Neuronal stem cell (in vitro differentiated cells): Measurements from ENCODE around the gene SERPINB5.
A peak's percentile ranks its signal among the peaks of the same experiment; 100 is the strongest.

Experiments used
- DNase-seq: peaks from one replicate; pipeline ENCODE4 v3.0.0-alpha.2; 2013; ENCODE audit warnings: low spot score
- H2AFZ ChIP-seq: one replicate; pipeline ENCODE4 v1.6.1; 2013; ENCODE audit warnings: mild to moderate bottlenecking, low read length, inconsistent platforms
- H2AK5ac ChIP-seq: 2 replicates; pipeline ENCODE4 v1.6.1; 2013; ENCODE audit warnings: low read depth, mild to moderate bottlenecking, inconsistent platforms, low read length, moderate library complexity, mixed read lengths
- H2BK120ac ChIP-seq: 2 replicates; pipeline ENCODE4 v1.6.1; 2013; ENCODE audit warnings: low read depth, mild to moderate bottlenecking, inconsistent platforms, low read length, moderate library complexity, mixed read lengths
- H2BK12ac ChIP-seq: one replicate; pipeline ENCODE4 v1.6.1; 2013; ENCODE audit warnings: low read length, inconsistent platforms
- H2BK15ac ChIP-seq: 2 replicates; pipeline ENCODE4 v1.6.1; 2013; ENCODE audit warnings: mild to moderate bottlenecking, low read length, inconsistent platforms, mixed read lengths
- H2BK5ac ChIP-seq: one replicate; pipeline ENCODE4 v1.6.1; 2013; ENCODE audit warnings: inconsistent platforms, mild to moderate bottlenecking, low read length, moderate library complexity
- H3K14ac ChIP-seq: one replicate; pipeline ENCODE4 v1.6.1; 2013; ENCODE audit warnings: low read length, inconsistent platforms
- H3K18ac ChIP-seq: 2 replicates; pipeline ENCODE4 v1.6.1; 2013; ENCODE audit warnings: low read length, inconsistent platforms
- H3K23ac ChIP-seq: 2 replicates; pipeline ENCODE4 v1.6.1; 2013; ENCODE audit warnings: low read depth, mild to moderate bottlenecking, mixed read lengths, low read length, inconsistent platforms; ENCODE audit not compliant: poor library complexity
- H3K27ac ChIP-seq: replicated peaks from 3 replicates; pipeline ENCODE4 v1.5.1; 2013; ENCODE audit warnings: low read length, inconsistent platforms
- H3K27me3 ChIP-seq, 3 experiments: 2 replicates each; pipeline ENCODE4 v1.6.1; 2013; ENCODE audit warnings: low read length in 3 of 3, mild to moderate bottlenecking in 2 of 3, inconsistent platforms in 1 of 3, low read depth in 1 of 3, mixed read lengths in 1 of 3, moderate library complexity in 1 of 3; ENCODE audit not compliant: control insufficient read depth in 3 of 3, insufficient read depth in 3 of 3
- H3K36me3 ChIP-seq, 2 donors: replicated peaks in 1 of 2; 2 replicates each; pipeline ENCODE4 v1.6.1; 2013; ENCODE audit warnings: low read length in 2 of 2; ENCODE audit not compliant: control insufficient read depth in 2 of 2, insufficient read depth in 2 of 2
- H3K4ac ChIP-seq: 2 replicates; pipeline ENCODE4 v1.6.1; 2013; ENCODE audit warnings: inconsistent platforms, mild to moderate bottlenecking, low read length, moderate library complexity
- H3K4me1 ChIP-seq, 2 donors: 1 replicate in 1 of 2; 2 replicates in 1 of 2; pipeline ENCODE4 v1.6.1; 2013; ENCODE audit warnings: low read length in 2 of 2, low read depth in 1 of 2; ENCODE audit not compliant: control insufficient read depth in 2 of 2, insufficient read depth in 1 of 2
- H3K4me2 ChIP-seq: one replicate; pipeline ENCODE4 v1.6.1; 2013; ENCODE audit warnings: mild to moderate bottlenecking, low read length, inconsistent platforms; ENCODE audit not compliant: insufficient read depth, poor library complexity, severe bottlenecking
- H3K4me3 ChIP-seq, 2 donors: 2 replicates each; pipeline ENCODE4 v1.5.1; 2013; ENCODE audit warnings: low read length in 2 of 2, mild to moderate bottlenecking in 2 of 2, inconsistent platforms in 1 of 2, moderate library complexity in 1 of 2
- H3K79me1 ChIP-seq: one replicate; pipeline ENCODE4 v1.6.1; 2013; ENCODE audit warnings: low read depth, mild to moderate bottlenecking, inconsistent platforms, low read length, moderate library complexity
- H3K9ac ChIP-seq: one replicate; pipeline ENCODE4 v1.6.1; 2013; ENCODE audit warnings: mild to moderate bottlenecking, low read depth, low read length, inconsistent platforms; ENCODE audit not compliant: poor library complexity
- H3K9me3 ChIP-seq, 2 donors: replicated peaks in 1 of 2; 2 replicates each; pipeline versions ENCODE3 to v1.6.1; 2013; ENCODE audit warnings: low read length in 2 of 2, mild to moderate bottlenecking in 2 of 2, inconsistent platforms in 1 of 2, low read depth in 1 of 2, mixed read lengths in 1 of 2, moderate library complexity in 1 of 2; ENCODE audit not compliant: control insufficient read depth in 2 of 2, insufficient read depth in 1 of 2
- H4K8ac ChIP-seq: one replicate; pipeline ENCODE4 v1.6.1; 2013; ENCODE audit warnings: low read depth, mild to moderate bottlenecking, inconsistent platforms, low read length, moderate library complexity
- H4K91ac ChIP-seq: one replicate; pipeline ENCODE4 v1.6.1; 2013; ENCODE audit warnings: low read length, low read depth, mild to moderate bottlenecking, inconsistent platforms; ENCODE audit not compliant: poor library complexity
- WGBS, 2 donors: extraction: QIAGEN DNeasy Blood & Tissue Kit; methylation state at CpG; one replicate each; pipeline ENCODE4 v1.1.7; 2013; ENCODE audit warnings: missing lambda C conversion rate in 2 of 2, mixed read lengths in 1 of 2; ENCODE audit not compliant: insufficient read length in 2 of 2, insufficient replicate concordance in 1 of 2; ENCODE audit errors: extremely low coverage in 2 of 2; 5-methylcytosine and 5-hydroxymethylcytosine counted together

The SERPINB5 gene

DNA sequence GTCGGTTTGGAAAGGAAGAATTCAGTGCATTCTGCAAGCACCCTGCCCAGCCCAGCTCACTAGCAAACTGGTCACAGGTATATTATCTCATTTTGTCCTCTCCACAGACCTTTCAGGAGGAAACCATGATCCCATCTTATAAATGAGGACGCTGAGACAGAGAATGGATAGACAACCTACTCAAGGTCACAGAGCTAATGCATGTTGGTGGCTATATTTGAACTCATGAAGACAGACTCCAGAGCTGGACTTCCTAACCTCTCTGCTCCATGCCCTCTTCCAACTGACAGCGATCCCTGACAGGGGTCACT is 29.5 kb downstream of the SERPINB5 start:
- no peak overlapping the region for H2BK120ac ChIP-seq
- no CpG with 5 or more reads among the region's 3 CpGs for WGBS, 2 donors
- H3K14ac ChIP-seq = no peak overlapping the region
- H3K27me3 ChIP-seq = no peaks in the 10 kb centered on the region
- H2AK5ac ChIP-seq = no peak overlapping the region
- H3K4ac ChIP-seq = no peak overlapping the region
- H4K8ac ChIP-seq = no peak overlapping the region
- no peak overlapping the region for H3K4me3 ChIP-seq
- no peak overlapping the region for H3K9ac ChIP-seq
- no peak overlapping the region for H2BK12ac ChIP-seq
- H2BK5ac ChIP-seq = no peak overlapping the region
- no peak overlapping the region for H2AFZ ChIP-seq
- no peak overlapping the region for H3K23ac ChIP-seq
- no peaks in the 10 kb centered on the region for H3K4me1 ChIP-seq
- no peak overlapping the region for H2BK15ac ChIP-seq
- no peak for DNase-seq
- no peak overlapping the region for H3K18ac ChIP-seq
- H3K36me3 ChIP-seq = no peaks in the 10 kb centered on the region
- H3K79me1 ChIP-seq = no peaks in the 10 kb centered on the region
- H3K27ac ChIP-seq = no peak overlapping the region
- no peaks in the 10 kb centered on the region for H3K9me3 ChIP-seq
- H3K4me2 ChIP-seq = no peak overlapping the region
- no peak overlapping the region for H4K91ac ChIP-seq

DNA sequence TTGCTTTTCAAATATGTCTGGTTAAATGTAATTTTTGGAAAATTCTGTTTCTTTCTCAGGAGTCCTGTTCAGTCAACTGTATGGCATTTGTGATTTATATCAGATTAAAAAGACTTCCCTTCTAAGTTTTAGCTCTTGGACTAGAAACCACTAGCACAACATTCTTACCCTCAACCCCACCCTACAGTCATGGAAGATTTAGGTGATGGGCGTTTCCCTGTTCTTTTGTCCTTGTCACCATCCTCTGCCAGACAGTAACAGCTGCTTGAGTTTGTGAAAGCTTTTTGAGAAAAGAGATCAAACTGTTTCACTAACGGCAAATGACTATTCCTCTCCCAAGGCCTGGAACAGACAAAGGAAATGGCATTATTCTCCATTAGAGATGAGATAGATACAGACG is 31.8 kb downstream of the SERPINB5 start:
- no peaks in the 10 kb centered on the region for H3K9me3 ChIP-seq
- DNase-seq = no peak
- no peak overlapping the region for H3K4me2 ChIP-seq
- H3K36me3 ChIP-seq = no peaks in the 10 kb centered on the region
- H2BK15ac ChIP-seq = no peak overlapping the region
- WGBS, 2 donors = no CpG with 5 or more reads among the region's 3 CpGs
- no peak overlapping the region for H3K14ac ChIP-seq
- no peak overlapping the region for H2AK5ac ChIP-seq
- H3K18ac ChIP-seq = no peak overlapping the region
- H2AFZ ChIP-seq = no peak overlapping the region
- no peak overlapping the region for H4K91ac ChIP-seq
- H3K4ac ChIP-seq = no peak overlapping the region
- no peak overlapping the region for H3K23ac ChIP-seq
- no peak overlapping the region for H2BK5ac ChIP-seq
- H3K27me3 ChIP-seq = peaks cover 0 to 3% (median 0%) of the 10 kb centered on the region in 3 experiments
- H3K4me1 ChIP-seq = no peaks in the 10 kb centered on the region
- no peak overlapping the region for H2BK120ac ChIP-seq
- H3K27ac ChIP-seq = no peak overlapping the region
- H2BK12ac ChIP-seq = no peak overlapping the region
- H3K79me1 ChIP-seq = no peaks in the 10 kb centered on the region
- no peak overlapping the region for H4K8ac ChIP-seq
- H3K9ac ChIP-seq = no peak overlapping the region
- H3K4me3 ChIP-seq = no peak overlapping the region

DNA sequence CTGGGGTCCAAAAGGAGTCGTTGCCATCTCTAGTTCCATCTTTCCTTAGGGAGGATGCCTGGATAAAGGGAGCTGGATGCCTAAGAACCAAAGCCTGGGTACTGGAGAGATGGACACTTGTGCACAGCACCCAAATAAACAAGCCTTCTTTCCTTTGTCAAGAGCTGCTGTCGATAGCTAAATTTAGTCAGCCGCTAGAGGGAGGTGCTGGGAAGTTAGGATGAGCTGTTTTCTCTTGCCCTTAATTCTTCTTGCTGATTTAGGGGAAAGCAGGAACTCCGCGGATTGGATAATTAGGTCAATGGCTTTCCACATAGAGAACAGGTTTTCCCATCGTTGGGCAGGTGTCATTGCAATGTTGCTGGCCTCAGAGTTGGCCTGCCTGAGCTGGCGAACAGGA is 34.5 kb downstream of the SERPINB5 start:
- Histone ChIP-seq H2BK12ac (no peak overlapping the region), H3K4me3 (no peak overlapping the region), H4K8ac (no peak overlapping the region), H3K4ac (no peak overlapping the region), H3K14ac (no peak overlapping the region), H3K18ac (no peak overlapping the region), H3K79me1 (no peaks in the 10 kb centered on the region), H2BK5ac (no peak overlapping the region), H3K4me2 (no peak overlapping the region), H3K23ac (no peak overlapping the region), H2AK5ac (no peak overlapping the region), H3K4me1 (no peaks in the 10 kb centered on the region), H2BK15ac (no peak overlapping the region), H3K27me3 (peaks cover 0 to 3% (median 0%) of the 10 kb centered on the region in 3 experiments), H3K27ac (no peak overlapping the region), H3K9me3 (no peaks in the 10 kb centered on the region), H2AFZ (peak overlapping the region; percentile 39), H2BK120ac (no peak overlapping the region), H3K9ac (no peak overlapping the region), H4K91ac (no peak overlapping the region), H3K36me3 (no peaks in the 10 kb centered on the region)
- DNase-seq = peak; percentile 39
- no CpG with 5 or more reads among the region's 7 CpGs for WGBS, 2 donors

DNA sequence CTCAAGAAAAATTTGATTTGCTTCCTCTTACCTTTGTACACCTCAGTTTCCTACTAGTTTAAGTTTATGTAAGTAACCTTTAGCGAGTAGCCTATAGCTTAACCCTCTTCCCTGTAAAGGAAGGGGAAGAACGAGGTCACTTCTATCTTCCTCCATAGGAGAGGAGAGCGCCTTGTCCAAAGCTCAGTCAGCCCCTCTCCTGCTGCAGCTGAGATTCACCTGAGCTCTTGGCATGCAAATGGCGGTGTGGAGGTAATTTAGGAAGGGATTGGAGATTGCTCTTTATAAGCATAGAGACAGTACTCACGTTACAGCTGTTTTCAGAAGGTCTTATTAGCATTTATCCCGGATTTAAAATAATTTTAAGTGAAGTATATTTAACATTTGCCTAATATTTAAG is 37.6 kb downstream of the SERPINB5 start:
- Histone ChIP-seq H3K23ac (no peak overlapping the region), H3K27ac (no peak overlapping the region), H3K27me3 (peaks cover 0 to 3% (median 0%) of the 10 kb centered on the region in 3 experiments), H3K36me3 (no peaks in the 10 kb centered on the region), H4K8ac (no peak overlapping the region), H2BK5ac (no peak overlapping the region), H3K9ac (no peak overlapping the region), H3K18ac (no peak overlapping the region), H3K4ac (no peak overlapping the region), H2BK15ac (no peak overlapping the region), H3K79me1 (no peaks in the 10 kb centered on the region), H2BK120ac (no peak overlapping the region), H3K9me3 (no peaks in the 10 kb centered on the region), H2AK5ac (no peak overlapping the region), H3K14ac (no peak overlapping the region), H2BK12ac (no peak overlapping the region), H2AFZ (no peak overlapping the region), H3K4me2 (no peak overlapping the region), H3K4me3 (no peak overlapping the region), H3K4me1 (peaks cover 0 to 2% of the 10 kb centered on the region in 2 donors), H4K91ac (no peak overlapping the region)
- WGBS, 2 donors = no CpG with 5 or more reads among the region's 6 CpGs
- no peak for DNase-seq
